SIG-M5 treated with dmso at 0.1 percent for 504 hours (cell line): Measurements from ENCODE around the gene RAC2.

ENCODE experiments used
- DNase-seq: peaks from one replicate; lab custom pipeline; 2025; ENCODE audit not compliant: unreplicated experiment; lab: John Stamatoyannopoulos, UW

Gene RAC2

DNA sequence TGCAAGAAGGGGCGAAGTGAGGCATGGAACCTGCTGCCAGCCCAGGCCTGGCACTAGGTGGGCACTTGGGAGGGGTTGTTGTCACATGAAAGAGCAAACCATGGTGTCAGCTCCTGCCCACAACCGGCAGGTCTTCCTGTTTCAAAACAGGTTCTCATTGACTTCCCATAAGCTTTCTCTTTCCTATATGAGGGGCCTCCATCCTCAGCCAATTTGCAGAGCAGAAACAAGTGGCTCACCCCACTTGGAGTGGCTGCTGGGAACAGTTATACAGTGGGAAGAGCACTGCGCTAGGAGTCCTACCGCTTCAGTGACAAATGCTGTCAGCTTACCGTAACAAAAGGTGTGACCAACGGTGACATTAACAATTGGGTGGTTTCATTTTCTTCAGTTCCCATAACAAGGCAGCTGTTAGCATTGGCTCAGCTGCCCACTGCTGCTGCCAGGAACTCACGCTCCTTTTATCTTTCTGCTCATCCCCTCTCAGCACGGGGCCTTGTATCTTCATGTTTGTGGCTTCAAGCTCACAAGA lies 21.6 kb downstream of the RAC2 start:
- no peak for DNase-seq

DNA sequence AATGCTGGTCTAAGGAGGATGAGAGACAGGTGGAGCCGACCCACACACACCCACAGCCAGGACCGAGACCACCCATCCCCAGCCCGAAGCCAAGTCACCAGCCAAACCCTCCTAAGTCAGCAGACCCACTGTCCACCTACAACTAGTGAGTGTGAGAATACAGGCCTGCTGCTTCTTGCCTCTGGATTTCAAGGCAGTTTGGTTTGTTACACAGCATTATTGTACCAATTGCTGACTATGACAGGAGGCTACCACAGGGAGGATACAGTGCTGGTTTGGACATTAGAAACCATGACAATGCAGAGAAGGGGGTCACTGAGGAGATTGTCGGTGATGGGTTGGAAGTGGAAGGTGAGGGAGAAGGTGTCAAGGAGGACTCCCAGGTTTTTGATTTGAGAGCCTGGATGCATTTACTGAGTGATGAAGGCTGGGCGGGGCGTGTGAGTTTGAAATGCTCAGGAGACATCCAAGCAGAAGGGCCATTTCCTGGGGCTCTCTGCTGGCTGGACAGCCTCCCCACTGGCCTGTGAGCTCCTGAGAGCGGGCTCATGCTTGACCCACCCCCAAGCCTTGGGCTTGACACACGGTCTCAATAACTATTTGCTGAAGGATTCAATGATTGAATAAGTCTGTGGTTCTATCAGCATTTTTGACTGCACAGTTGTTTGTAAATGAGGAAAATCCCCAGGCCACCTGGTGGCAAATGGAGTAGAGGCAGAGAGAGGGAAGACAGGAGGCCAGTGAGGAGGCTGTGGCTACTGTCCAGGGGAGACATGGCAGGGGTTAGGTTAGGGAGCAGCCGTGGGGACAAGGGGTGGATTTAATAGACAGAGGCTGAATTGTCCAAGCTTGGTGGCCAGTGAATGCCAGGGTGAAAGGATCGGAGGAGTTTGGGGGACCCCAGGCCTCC lies 22.4 kb downstream of the RAC2 start:
- DNase-seq: no peak

DNA sequence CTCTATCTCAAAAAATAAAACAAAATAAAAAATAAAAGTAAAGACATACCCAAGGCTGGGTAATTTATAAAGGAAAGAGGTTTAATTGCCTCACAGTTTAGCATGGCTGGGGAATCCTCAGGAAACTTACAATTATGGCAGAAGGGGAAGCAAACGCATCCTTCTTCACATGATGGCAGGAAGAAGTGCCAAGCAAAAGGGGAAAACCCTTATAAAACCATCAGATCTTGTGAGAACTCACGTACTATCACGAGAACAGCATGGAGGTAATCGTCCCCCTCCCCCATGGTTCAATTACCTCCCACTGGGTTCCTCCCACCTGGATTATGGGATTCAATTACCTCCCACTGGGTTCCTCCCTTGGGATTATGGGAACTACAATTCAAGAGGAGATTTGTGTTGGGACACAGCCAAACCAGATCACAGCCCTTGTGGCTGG lies 23.5 kb downstream of the RAC2 start:
- no peak for DNase-seq

DNA sequence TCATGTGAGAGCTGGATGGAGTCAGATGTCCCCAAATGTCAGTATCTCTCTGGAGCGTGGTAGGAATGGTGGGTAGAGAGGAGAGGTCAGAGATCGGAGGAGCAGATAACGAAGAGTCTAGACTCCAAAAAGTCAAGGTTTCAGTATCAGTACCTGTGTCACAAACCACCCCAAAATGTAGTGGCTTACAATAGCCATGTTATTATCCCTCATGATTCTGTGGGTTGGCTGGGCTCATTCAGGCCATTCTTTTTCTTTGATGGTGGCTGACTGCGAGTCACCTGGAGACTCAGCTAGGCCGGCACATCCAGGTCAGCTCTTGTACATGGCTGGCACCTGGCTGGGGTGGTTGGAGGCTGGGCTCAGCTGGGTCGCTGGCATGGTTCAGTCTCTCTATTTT lies 24.5 kb downstream of the RAC2 start:
- no peak for DNase-seq

DNA sequence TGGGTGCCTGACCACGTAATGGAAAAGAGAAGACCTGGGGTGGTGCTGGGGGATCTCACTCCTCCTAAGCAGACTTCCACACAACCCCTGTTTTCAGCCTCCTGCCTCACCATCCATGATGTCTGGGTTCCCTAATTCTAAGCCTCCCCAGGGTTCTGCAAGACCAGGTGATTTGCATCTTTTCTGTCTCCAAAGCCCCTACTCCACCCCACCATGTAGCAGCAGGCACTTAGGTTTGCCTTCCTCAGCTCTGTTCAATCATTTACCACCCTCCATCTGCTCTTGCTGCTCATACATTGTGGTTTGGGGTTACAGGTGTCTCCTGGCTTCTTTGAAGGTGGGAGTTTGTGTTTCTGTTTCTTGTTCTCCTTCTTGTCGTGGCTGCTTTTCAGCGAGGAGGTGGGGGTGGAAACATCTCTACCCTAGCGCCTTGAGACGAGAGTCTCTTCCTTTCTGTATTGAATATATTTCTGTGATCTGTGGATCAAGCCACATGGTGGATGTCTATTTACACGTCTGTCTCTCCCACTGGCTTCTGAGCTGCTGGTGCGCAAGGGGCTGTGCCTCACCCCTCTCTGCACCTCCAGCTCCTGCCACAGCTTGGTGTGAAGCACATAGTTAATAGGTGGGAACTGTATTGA lies 25.2 kb downstream of the RAC2 start:
- no peak for DNase-seq

DNA sequence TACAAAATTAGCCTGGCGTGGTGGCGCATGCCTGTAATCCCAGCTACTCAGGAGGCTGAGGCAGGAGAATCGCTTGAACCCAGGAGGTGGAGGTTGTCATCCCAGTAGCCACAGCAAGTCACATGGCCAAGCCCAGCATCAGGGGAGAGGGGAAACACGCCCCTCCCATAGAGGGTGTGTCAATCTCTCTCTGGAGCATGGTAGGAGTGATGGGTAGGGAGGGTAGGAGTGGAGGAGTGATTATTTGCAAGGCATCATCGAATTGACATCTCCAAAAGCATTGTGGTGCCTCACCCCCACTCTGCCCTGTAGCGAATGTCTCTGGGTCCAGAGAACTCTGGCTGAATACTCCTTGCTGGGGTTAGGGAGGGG lies 25.7 kb downstream of the RAC2 start:
- no peak for DNase-seq

DNA sequence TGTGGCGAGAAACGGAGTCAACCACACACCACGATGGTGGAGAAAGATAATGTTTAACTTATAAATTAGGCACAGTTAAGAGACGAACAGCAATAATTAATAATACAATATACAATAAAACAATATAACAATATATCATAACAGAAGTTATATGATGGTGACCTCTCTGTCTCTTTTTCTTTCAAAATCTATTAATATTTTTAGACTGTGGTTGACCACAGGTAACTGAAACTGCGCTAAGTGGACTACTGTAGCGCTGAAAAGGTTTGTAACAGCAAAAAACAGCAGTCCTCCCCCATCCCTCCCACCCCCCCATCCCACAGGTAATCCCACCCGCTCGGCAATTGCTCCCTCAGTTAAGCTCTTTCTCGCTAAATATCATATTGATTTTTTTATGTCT lies 28.2 kb downstream of the RAC2 start:
- DNase-seq: no peak

DNA sequence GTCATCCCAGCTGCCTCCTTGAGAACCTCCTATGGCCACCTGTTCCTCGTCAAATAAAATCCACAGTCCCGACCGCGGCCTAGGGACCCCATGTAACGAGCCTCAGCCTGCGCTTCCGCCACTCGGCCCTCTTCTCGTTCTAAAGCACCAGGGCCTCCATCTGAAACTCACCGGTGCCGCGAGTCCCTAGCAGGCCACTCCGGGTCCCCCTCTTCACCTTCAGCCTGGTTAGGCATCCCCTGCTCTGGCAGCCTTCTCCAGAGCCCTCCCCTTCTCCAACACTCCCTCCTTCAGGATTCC lies 29.4 kb downstream of the RAC2 start:
- DNase-seq: no peak

DNA sequence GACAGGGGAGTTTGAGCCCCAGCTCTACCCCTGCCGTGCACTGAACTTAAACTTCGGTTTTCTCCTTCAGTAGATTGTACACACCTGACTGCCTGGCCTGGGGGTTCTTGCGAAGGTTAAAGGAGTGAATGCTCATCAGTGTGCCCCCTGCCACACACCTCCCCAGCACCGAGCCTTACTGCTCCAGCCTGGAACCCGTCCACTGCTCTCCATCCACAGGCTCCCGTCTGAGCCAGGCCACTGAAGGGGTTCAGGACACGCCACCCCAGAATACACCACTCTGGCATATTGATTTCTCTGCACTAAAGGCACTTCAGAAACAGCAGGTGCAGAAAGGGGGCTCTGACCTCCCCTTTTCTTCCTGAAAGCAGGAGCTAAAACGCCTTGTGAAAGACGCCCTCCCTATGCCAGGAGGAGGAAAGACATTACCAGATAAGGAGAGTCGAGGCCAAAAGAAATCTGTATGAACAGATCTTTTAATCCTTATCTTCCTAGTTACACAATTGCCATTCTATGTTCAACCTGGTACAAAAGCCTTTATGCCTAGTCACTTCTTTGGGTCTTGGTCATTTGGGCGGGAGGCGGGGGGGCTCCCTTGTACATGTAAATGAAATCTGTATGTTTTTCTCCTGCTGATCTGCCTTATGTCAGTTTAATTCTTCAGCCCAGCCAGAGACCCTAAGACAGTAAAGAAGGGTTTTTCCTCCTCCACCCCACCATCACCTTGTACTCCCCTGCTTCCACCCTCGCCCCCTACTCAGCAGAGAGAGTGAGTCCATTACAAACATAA lies 29.9 kb downstream of the RAC2 start:
- no peak for DNase-seq

DNA sequence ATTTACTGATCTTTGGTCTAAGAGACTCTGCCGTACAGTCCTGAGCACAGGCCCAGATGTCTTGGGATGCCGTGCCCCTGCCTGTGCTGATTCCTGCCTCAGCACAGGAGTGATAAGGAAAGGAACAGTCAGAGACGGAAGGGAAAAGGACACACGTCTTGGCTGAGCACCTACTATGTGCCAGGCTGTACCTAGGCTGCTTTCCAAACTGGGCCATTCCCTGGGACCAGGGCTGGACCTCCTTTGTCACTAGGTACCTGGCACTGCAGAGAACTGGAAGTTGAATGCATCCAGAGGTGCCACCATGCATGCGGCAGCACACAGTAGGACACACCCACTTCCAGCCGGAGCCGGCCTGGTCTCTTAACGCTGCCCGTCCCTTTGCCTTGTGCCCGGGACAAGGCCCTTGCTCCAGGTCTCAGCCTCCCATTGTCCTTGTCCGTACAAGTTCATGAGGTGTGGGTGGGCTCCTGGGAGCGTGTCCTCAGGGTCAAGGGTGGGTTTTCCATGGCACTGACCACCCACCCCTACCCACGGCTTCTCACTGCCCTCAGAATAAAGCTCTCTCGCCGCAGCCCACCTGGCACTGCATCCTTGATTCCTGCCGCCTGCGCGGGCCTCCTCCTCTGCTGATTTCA lies 30.7 kb downstream of the RAC2 start:
- DNase-seq: no peak

DNA sequence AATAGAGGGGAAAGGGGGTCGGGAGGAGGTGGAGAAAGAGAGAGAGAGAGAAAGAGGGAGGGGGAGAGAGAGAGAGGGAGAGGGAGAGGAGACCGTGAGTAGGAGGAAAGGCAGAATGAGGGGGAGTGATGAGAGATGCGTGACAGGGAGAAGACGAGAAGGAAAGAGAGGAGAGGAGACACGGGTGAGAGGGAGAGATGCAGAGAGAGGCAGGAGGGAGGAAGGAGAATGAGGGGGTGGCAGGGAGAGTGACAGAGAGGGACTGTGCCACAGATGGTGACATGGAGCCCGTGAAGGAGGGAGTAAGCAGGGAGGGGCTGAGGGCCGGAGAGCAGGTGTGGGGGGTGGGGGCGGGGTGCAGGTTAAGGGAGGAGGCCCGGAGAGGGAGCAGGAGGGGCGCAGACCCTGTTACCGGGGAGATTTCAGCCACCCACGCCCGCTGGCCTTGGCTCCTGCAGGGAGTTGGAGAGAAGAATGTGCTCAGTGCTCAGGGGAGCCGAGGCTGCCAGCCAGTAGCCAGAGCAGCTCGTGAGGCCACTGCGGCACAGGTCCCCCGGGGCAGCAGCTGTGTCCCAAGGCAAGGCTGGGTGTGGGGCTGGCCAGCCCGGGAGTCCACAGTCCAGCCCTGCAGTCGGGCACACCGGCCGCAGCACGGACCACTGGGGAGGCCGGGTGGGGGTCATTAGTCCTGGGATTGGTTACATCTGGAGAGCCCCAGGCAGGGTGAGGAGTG lies 31.7 kb downstream of the RAC2 start, which contains the start of gene SSTR3:
SSTR3 (minus strand) TSS at position 304 of the 733 bp plus-strand sequence. CDS start 4,674 bp downstream, outside the sequence.
- no peak for DNase-seq

DNA sequence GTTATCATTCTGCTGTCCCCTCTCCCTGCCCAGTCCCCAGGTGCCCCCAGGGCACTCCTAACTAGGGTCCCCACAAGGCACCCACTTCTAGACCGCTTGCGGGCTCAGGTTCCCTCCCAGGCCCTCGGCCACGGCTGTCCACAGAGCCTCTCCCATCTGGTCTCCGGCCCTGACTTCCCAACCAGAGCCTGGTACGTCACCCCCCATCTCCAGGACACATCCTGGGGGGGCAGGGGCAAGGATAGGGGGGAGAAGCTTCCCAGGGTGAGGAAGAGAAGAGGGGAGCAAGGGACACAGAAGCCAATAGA lies 32.2 kb downstream of the RAC2 start:
- no peak for DNase-seq

DNA sequence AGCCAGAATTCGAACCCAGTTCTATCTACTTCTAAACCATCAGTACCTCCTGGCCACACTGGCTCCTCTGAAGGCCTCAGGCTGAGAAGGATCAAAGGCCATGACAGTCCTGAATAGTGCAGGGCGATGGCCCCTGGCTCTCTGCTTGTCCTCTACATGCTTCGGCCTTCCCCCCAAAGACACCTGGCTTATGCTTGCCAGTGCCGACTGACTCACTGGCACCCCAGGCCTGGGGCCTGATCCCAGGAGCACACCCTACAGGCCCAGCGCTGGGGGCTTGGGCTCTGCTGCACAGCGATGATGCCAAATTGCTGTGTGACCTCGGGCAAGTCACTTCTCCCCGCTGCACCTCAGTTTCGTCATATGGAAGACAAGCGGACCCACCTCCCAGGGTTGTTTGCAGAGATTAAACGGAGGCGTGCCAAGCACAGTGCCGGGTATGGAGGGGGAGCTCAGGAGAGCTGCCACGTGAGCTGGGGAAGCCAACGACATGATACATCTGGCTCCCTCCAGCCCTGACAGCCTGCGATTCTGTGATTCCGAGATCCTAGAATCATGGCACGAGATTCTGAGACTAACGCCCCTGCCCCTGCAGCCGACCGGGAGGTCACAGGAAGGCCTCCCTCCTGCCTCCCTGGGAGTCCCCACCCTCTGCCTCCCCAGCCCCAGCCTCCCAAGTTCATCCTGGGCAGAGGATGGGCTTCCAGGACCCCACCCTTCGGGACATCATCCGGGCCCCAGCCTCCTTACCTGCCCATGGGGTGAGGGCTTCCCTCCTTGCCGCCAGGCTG lies 32.8 kb downstream of the RAC2 start:
- DNase-seq: no peak

DNA sequence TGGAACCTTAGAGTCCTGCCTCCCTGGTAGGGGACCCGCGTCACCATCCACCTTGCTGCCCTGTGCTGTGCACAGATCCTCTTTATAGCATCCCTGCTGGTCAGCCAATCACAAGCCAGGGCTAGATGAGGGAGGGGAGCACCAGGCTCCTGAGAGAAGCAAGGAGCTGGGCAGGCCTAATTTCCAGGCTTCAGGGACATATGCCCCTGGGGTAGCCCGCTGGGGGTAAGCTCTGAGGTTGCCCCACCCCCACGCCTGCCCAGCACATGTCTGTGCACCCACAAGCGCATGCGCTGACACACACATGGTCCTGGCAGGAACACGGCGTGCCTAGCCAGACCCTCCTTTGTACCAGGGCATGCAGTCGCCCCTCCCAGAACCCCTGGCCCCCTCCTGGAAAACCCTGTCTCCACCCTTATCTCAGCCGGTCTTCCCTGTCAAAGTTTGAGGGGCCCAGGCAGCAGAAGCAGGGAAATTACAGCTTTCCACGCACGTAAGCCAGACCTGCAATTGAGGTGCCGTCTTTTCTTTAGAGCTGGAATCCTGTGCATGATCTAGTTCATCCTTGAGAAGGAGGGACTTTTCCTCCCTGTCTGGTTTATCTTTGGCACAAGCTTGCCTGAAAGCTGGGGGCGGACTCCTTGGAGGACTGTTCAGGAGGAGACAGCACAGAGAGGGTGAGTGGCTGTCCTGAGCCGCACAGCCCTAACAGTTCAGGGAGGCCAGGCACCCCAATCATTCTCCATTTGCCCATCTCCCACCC lies 33.8 kb downstream of the RAC2 start:
- no peak for DNase-seq

DNA sequence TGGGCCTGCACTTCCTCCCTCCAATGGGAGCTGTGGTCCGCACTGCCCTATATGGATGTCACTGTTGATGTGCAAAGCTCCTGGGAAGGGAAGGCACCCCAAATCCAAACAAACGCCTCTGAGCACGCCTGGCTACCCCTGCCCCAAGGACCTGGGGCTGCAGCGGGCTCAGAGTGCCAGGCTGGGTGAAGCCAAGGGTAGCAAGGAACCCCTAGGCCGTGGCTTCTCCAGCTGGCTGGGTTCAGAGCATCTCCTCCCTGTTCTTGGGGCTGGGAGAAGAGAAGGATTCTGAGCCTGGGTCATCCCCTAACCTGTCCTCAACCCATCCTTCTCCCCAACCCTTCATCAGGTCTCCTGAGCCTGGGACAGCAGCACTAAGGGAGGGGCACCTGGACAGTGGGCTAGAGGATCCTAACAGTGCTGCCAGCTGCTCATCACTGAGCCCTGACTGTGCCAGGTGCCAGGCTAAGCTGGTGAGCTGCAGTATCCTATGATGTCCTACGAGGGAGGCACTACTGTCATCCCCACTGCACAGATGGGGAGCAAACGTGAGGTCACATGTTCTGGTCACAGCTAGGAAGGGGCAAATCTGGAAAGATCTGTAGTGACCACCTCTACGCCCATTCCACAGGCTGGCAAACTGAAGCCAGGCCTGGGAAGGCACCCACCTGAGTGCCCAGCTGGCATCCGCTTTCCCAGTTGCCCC lies 34.8 kb downstream of the RAC2 start:
- DNase-seq: no peak

DNA sequence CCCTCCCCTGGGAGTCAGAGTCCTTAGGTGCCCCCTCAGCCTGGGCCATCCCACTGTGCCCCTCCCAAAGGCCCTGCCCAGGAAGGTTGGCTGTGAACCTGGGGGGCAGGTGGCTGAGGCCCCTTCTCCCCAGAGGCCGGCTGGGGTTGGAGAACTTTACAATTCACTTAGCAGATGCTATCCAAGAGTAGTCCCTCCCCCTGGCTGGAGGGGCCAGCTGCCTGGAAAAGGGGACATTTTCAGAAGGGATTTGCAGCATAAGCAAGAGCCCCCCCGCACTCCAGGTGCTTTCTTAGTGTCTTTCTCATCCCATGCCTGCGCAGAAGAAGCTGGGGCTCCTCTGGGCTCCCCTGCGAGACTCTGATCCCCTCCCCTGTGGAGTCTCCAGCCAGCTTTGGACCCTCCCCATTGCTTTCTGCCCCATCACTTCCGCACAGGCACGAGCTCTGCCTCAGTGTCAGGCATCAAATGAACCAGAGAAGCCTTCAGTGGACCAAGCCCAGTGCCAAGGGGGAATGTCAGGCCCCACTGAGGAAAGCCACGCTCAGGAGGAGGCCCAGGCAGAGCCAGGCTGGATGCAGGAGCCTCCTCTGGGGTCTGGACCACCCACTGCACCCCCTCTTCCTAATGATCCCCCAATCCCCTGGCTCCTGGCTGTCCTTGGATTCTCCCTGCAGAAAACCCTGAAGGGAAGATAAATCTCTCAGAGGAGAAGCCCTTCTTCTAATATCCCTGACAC lies 35.5 kb downstream of the RAC2 start:
- no peak for DNase-seq

DNA sequence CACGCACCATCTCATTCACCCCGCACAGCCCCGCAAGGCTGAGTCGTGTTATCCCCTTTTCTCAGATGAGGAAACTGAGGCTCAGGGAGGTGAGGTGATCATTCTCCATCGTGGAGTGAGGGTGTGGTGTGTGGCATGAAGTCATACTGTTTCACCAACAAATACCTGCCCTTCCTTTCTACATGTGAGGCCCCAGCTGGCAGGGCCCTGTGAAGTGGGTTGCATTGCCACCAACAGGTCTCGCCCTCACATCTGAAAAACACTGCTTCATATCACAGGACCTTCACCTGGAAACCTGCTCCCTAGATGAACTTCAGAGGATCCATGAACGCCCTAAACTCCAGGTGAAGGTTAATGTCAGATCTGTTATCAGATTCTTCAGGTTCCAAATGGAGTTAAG lies 36.1 kb downstream of the RAC2 start:
- no peak for DNase-seq
